Endothelial cell of umbilical vein (primary cell): ENCODE results near the gene KCNJ16. TPM values are rescaled to one million over a fixed set of nuclear protein-coding genes. Genes with fewer than 3 reads are reported as not detected.

ENCODE experiments used
- BruUV-seq: library from RNA; stranded (reverse); fragments of 400-500 nt; replicated peaks from 2 replicates; lab custom pipeline; 2021; lab: Mats Ljungman, UMichigan
- CTCF ChIA-PET: fragments of 300-600, 350-600 bp; sonication (Branson Sonifier 250); formaldehyde crosslinking; loops from one replicate; lab custom pipeline; 2021; ENCODE audit warnings: antibody characterized with exemption, inconsistent platforms; lab: Charles Lee
- POLR2A ChIA-PET: fragments of 300-600, 350-600 bp; sonication (Branson Sonifier 250); formaldehyde crosslinking; loops from one replicate; lab custom pipeline; 2021; ENCODE audit warnings: antibody characterized with exemption, inconsistent platforms; lab: Charles Lee
- DNase-seq: peaks from one replicate; pipeline ENCODE4 v3.0.0-alpha.2; 2011; ENCODE audit warnings: low read depth, low spot score
- FAIRE-seq: peaks from 2 replicates; lab custom pipeline; 2011; peaks lifted over from hg19 to GRCh38; lab: Jason Lieb, UNC
- H2AFZ ChIP-seq: 2 replicates; pipeline ENCODE4 v1.6.0; 2012; ENCODE audit warnings: low read depth, low read length, control low read depth, inconsistent platforms
- H3K27ac ChIP-seq: 2 replicates; pipeline ENCODE4 v1.5.1; 2011; ENCODE audit warnings: low read depth, mild to moderate bottlenecking, control low read depth, low read length, moderate library complexity; ENCODE audit not compliant: insufficient read depth
- H3K27me3 ChIP-seq, 2 experiments: 2 replicates each; pipeline versions ENCODE4 v1.6.0 to v1.6.1; 2011; ENCODE audit warnings: low read length in 2 of 2, mixed read lengths in 1 of 2; ENCODE audit not compliant: control insufficient read depth in 2 of 2, insufficient read depth in 2 of 2
- H3K36me3 ChIP-seq, 2 experiments: 2 replicates in 1 of 2; 3 replicates in 1 of 2; pipeline ENCODE4 v1.5.1; 2011; ENCODE audit warnings: low read length in 2 of 2, mild to moderate bottlenecking in 1 of 2, moderate library complexity in 1 of 2; ENCODE audit not compliant: control insufficient read depth in 2 of 2, insufficient read depth in 2 of 2; ENCODE audit errors: extremely low read depth in 1 of 2
- H3K4me1 ChIP-seq: 3 replicates; pipeline ENCODE4 v1.5.1; 2011; ENCODE audit warnings: mild to moderate bottlenecking, low read length; ENCODE audit not compliant: control insufficient read depth, insufficient read depth; ENCODE audit errors: extremely low read depth
- H3K4me2 ChIP-seq: 2 replicates; pipeline ENCODE4 v1.6.1; 2011; ENCODE audit warnings: low read length, control low read depth, mixed read lengths; ENCODE audit not compliant: insufficient read depth
- H3K4me3 ChIP-seq, 3 experiments: fragments of 200-600 bp in 1 of 3; sonication (generic), shearing (Covaris generic) in 1 of 3; replicated peaks in 1 of 3; 2 replicates each; pipeline ENCODE4 v1.5.1; 2011 to 2016; ENCODE audit warnings: control low read depth in 3 of 3, low read length in 3 of 3, mild to moderate bottlenecking in 2 of 3, inconsistent platforms in 1 of 3, low read depth in 1 of 3, moderate library complexity in 1 of 3; ENCODE audit not compliant: insufficient read depth in 1 of 3
- H3K79me2 ChIP-seq: 2 replicates; pipeline ENCODE4 v1.6.0; 2012; ENCODE audit warnings: low read length, inconsistent platforms; ENCODE audit not compliant: control insufficient read depth, insufficient read depth
- H3K9ac ChIP-seq: replicated peaks from 2 replicates; pipeline ENCODE3; 2011; ENCODE audit warnings: low read length, control low read depth; ENCODE audit not compliant: insufficient read depth; ENCODE audit errors: extremely low read depth
- H3K9me1 ChIP-seq: replicated peaks from 3 replicates; pipeline ENCODE4 v1.6.0; 2011; ENCODE audit warnings: mild to moderate bottlenecking, low read length; ENCODE audit not compliant: control insufficient read depth, insufficient read depth; ENCODE audit errors: extremely low read depth
- H3K9me3 ChIP-seq: replicated peaks from 2 replicates; pipeline ENCODE4 v1.5.1; 2012; ENCODE audit warnings: low read length, inconsistent platforms; ENCODE audit not compliant: control insufficient read depth, insufficient read depth
- H4K20me1 ChIP-seq: replicated peaks from 2 replicates; pipeline ENCODE3; 2011; ENCODE audit warnings: mild to moderate bottlenecking, low read length; ENCODE audit not compliant: control insufficient read depth, insufficient read depth; ENCODE audit errors: extremely low read depth
- CTCF ChIP-seq, 2 donors: IDR thresholded peaks; 1 replicate in 1 of 2; 2 replicates in 1 of 2; pipeline ENCODE4 v1.5.1; 2011; ENCODE audit warnings: low read length in 2 of 2, mild to moderate bottlenecking in 2 of 2, moderate library complexity in 2 of 2, control low read depth in 1 of 2, inconsistent platforms in 1 of 2, low read depth in 1 of 2; ENCODE audit not compliant: insufficient read depth in 1 of 2; ENCODE audit errors: extremely low read depth in 1 of 2
- EZH2 ChIP-seq: IDR thresholded peaks from 2 replicates; pipeline ENCODE4 v1.6.1; 2012; ENCODE audit warnings: borderline replicate concordance, low read depth, mild to moderate bottlenecking, moderate library complexity, low read length, inconsistent platforms; ENCODE audit not compliant: severe bottlenecking
- FOS ChIP-seq: IDR thresholded peaks from 2 replicates; pipeline ENCODE4 v1.6.1; 2011; ENCODE audit warnings: mild to moderate bottlenecking, low read length, moderate library complexity, borderline replicate concordance; ENCODE audit not compliant: insufficient read depth
- GATA2 ChIP-seq: IDR thresholded peaks from 2 replicates; pipeline ENCODE4 v1.7.0; 2011; ENCODE audit warnings: low read depth, mild to moderate bottlenecking, moderate library complexity, mixed read lengths, low read length; ENCODE audit not compliant: insufficient read length, insufficient read depth
- JUN ChIP-seq: IDR thresholded peaks from 2 replicates; pipeline ENCODE4 v1.6.1; 2011; ENCODE audit warnings: borderline replicate concordance, low read depth; ENCODE audit not compliant: insufficient read length, insufficient read depth
- MAX ChIP-seq: IDR thresholded peaks from 2 replicates; pipeline ENCODE4 v1.6.1; 2011; ENCODE audit not compliant: insufficient read depth, insufficient read length
- MYC ChIP-seq: IDR thresholded peaks from one replicate; pipeline ENCODE4 v1.6.1; 2011; ENCODE audit warnings: mild to moderate bottlenecking, low read depth, low read length
- POLR2A ChIP-seq: IDR thresholded peaks from 2 replicates; pipeline ENCODE4 v1.6.1; 2012; ENCODE audit warnings: low read depth, mild to moderate bottlenecking, control low read depth, low read length
- POLR2AphosphoS5 ChIP-seq: IDR thresholded peaks from 2 replicates; pipeline ENCODE4 v1.6.1; 2012; ENCODE audit warnings: low read depth, mild to moderate bottlenecking, control low read depth, low read length, moderate library complexity; ENCODE audit not compliant: insufficient read depth
- dilution Hi-C: fragments of 300-500 bp; cut with MboI; formaldehyde crosslinking; loops from one replicate; pipeline ENCODE4 v1.15.0; 2019; ENCODE audit warnings: low sequenced_read_pairs; ENCODE audit not compliant: extremely low pct_ligation_motif_present
- intact Hi-C: fragments of 100-400 bp; cut with micrococcal nuclease; formaldehyde crosslinking; loops from one replicate; pipeline ENCODE4 v1.10.0; 2022
- polyA plus RNA-seq, 4 experiments: library from polyadenylated mRNA; depleted of rRNA in 3 of 4; stranded (reverse) in 3 of 4; unstranded in 1 of 4; fragments of >200 nt; gene quantifications; 2 replicates each; pipeline versions ENCODE4 v1.2.1 to v1.2.3, GENCODE V29; 2011 to 2012; ENCODE audit warnings: missing spikeins in 1 of 4
- total RNA-seq: library from RNA; stranded (reverse); gene quantifications from 2 replicates; pipeline ENCODE4 v1.2.3, GENCODE V29; 2021

The KCNJ16 gene
- total and polyA plus RNA-seq, 2 donors (not counting 3 experiments of a cell fraction or from before 2014, with no cell fraction given), result 0.07 TPM; not detected in 1

- no peaks in the 10 kb centered on the region for H3K9me3 ChIP-seq
- ChIA-PET POLR2A (no interaction called here), CTCF (no interaction called here)
- H2AFZ ChIP-seq, result no peak overlapping the region
- BruUV-seq, result no TSS peak
- dilution Hi-C loops (no loop called here), intact Hi-C loops (no loop called here)
- H3K4me2 ChIP-seq, result no peak overlapping the region
- DNase-seq (no peak), FAIRE-seq (no peak)
- no peaks in the 10 kb centered on the region for H3K4me1 ChIP-seq
- H3K79me2 ChIP-seq, result no peaks in the 10 kb centered on the region
- H4K20me1 ChIP-seq, result no peaks in the 10 kb centered on the region
- H3K36me3 ChIP-seq, result no peaks in the 10 kb centered on the region
- no peak overlapping the region for H3K9ac ChIP-seq
- H3K27ac ChIP-seq, result no peak overlapping the region
- no peak for TF ChIP-seq GATA2
- no peak for TF ChIP-seq MAX
- no peak for TF ChIP-seq JUN
- TF ChIP-seq EZH2, result no peak
- no peak for TF ChIP-seq POLR2A
- TF ChIP-seq POLR2AphosphoS5, result no peak
- no peak for TF ChIP-seq FOS
- TF ChIP-seq MYC, result no peak
- TF ChIP-seq CTCF (IDR thresholded peaks at IDR 0.05; ENCODE audit: extremely low read depth in 1 of 2, insufficient read depth in 1 of 2, low read depth in 1 of 2, low read length in 2 of 2), result no peak
- no peaks in the 10 kb centered on the region for H3K9me1 ChIP-seq
- no peaks in the 10 kb centered on the region for H3K27me3 ChIP-seq
- no peak overlapping the region for H3K4me3 ChIP-seq
Observed at GRCh38 chr17:70078994-70079531, 4.0 kb downstream of the KCNJ16 start.
